Body of pancreas (tissue), 4 donors: ENCODE results near the gene OR10T2. TPM values are rescaled to one million over a fixed set of nuclear protein-coding genes. Genes with fewer than 3 reads are reported as not detected.

Source experiments
- ATAC-seq: fragments of 150-250 bp; one replicate; pipeline ENCODE4 v1.9.1; 2016
- DNase-seq, 4 donors: peaks; one replicate each; pipeline ENCODE4 v3.0.0-alpha.2; 2019
- H3K27ac ChIP-seq, 4 donors: fragments of 200-600 bp; sonication (generic); 1 replicate in 3 of 4; 2 replicates in 1 of 4; pipeline versions ENCODE4 v1.5.1 to v1.6.1; 2016 to 2019; ENCODE audit warnings: mild to moderate bottlenecking in 1 of 4, mixed read lengths in 1 of 4, moderate library complexity in 1 of 4
- H3K27me3 ChIP-seq, 2 donors: fragments of 200-600 bp; sonication (generic); one replicate each; pipeline ENCODE4 v1.6.0; 2016; ENCODE audit warnings: mild to moderate bottlenecking in 1 of 2
- H3K36me3 ChIP-seq, 2 donors: fragments of 200-600 bp; sonication (generic); replicated peaks in 1 of 2; 2 replicates each; pipeline ENCODE4 v1.5.1; 2016; ENCODE audit warnings: low read depth in 2 of 2; ENCODE audit not compliant: insufficient read depth in 1 of 2
- H3K4me1 ChIP-seq: fragments of 200-600 bp; sonication (generic); one replicate; pipeline ENCODE4 v1.6.0; 2016
- H3K4me3 ChIP-seq, 2 donors: fragments of 200-600 bp; sonication (generic); 1 replicate in 1 of 2; 2 replicates in 1 of 2; pipeline ENCODE4 v1.5.1; 2016 to 2019
- H3K9me3 ChIP-seq, 3 donors: fragments of 200-600 bp; sonication (generic); 1 replicate in 2 of 3; 2 replicates in 1 of 3; pipeline ENCODE4 v1.5.1; 2016
- CTCF ChIP-seq, 7 experiments: fragments of 450-650 bp in 4 of 7; fragments of 200-600 bp in 3 of 7; sonication (generic) in 3 of 7; IDR thresholded peaks; one replicate each; pipeline ENCODE4 v1.5.1; 2016 to 2019; ENCODE audit warnings: antibody characterized with exemption in 7 of 7
- POLR2A ChIP-seq, 3 donors: fragments of 450-650 bp; IDR thresholded peaks; one replicate each; pipeline ENCODE4 v1.6.1; 2016; ENCODE audit warnings: antibody characterized with exemption in 3 of 3, mild to moderate bottlenecking in 2 of 3
- WGBS, 2 donors: methylation state at CpG; one replicate each; pipeline ENCODE4 v1.1.5; 2017; 5-methylcytosine and 5-hydroxymethylcytosine counted together
- intact Hi-C: fragments of 100-400 bp; cut with DNase I; formaldehyde crosslinking; loops from one replicate; pipeline ENCODE4 v1.15.1; 2023
- total RNA-seq, 2 donors: library from RNA; depleted of rRNA; stranded (reverse); fragments of >200 nt; gene quantifications; one replicate each; pipeline ENCODE4 v1.1.0, GENCODE V29; 2016

OR10T2 gene
- total RNA-seq, 2 donors from 2014 or later, result not detected

- WGBS, 2 donors, result 3 to 24% methylated on average over 1 of the region's 1 CpG
- Histone ChIP-seq H3K36me3 (no peaks in the 10 kb centered on the region), H3K27ac (no peak overlapping the region), H3K9me3 (no peaks in the 10 kb centered on the region), H3K4me3 (no peak overlapping the region), H3K27me3 (no peaks in the 10 kb centered on the region), H3K4me1 (no peaks in the 10 kb centered on the region)
- no peak for TF ChIP-seq POLR2A (IDR thresholded peaks at IDR 0.05)
- TF ChIP-seq CTCF (IDR thresholded peaks at IDR 0.05), result no peak
- DNase-seq (no peak), ATAC-seq (no peak)
- intact Hi-C loops, result no loop called here
These were observed 36.8 kb downstream of the OR10T2 start for GRCh38 chr1:158362482-158362881.

GRCh38 chr1:158357441-158357840, 41.8 kb downstream of the OR10T2 start:
- ATAC-seq (no peak), DNase-seq (no peak)
- no peaks in the 10 kb centered on the region for H3K4me1 ChIP-seq
- no peak for TF ChIP-seq CTCF (IDR thresholded peaks at IDR 0.05)
- TF ChIP-seq POLR2A (IDR thresholded peaks at IDR 0.05), result no peak
- intact Hi-C loops, result no loop called here
- H3K36me3 ChIP-seq, result no peaks in the 10 kb centered on the region
- no peaks in the 10 kb centered on the region for H3K27me3 ChIP-seq
- H3K9me3 ChIP-seq, result no peaks in the 10 kb centered on the region
- no peak overlapping the region for H3K27ac ChIP-seq
- WGBS, 2 donors, result 59 to 66% methylated on average over 1 of the region's 1 CpG
- no peak overlapping the region for H3K4me3 ChIP-seq

GRCh38 chr1:158356616-158357015, 42.6 kb downstream of the OR10T2 start:
- Histone ChIP-seq H3K36me3 (no peaks in the 10 kb centered on the region), H3K9me3 (no peaks in the 10 kb centered on the region), H3K27ac (no peak overlapping the region), H3K4me1 (no peaks in the 10 kb centered on the region), H3K4me3 (no peak overlapping the region), H3K27me3 (no peaks in the 10 kb centered on the region)
- intact Hi-C loops, result no loop called here
- 36 to 56% methylated on average over 3 of the region's 3 CpGs for WGBS, 2 donors
- TF ChIP-seq CTCF (IDR thresholded peaks at IDR 0.05) (no peak), POLR2A (IDR thresholded peaks at IDR 0.05) (no peak)
- no peak for DNase-seq
- no peak for ATAC-seq

- no peak overlapping the region for H3K27ac ChIP-seq
- TF ChIP-seq POLR2A (IDR thresholded peaks at IDR 0.05) (no peak), CTCF (IDR thresholded peaks at IDR 0.05) (no peak)
- no peaks in the 10 kb centered on the region for H3K4me1 ChIP-seq
- DNase-seq (no peak), ATAC-seq (no peak)
- H3K27me3 ChIP-seq, result no peaks in the 10 kb centered on the region
- H3K36me3 ChIP-seq, result no peaks in the 10 kb centered on the region
- H3K4me3 ChIP-seq, result no peak overlapping the region
- WGBS, 2 donors, result 55 to 75% methylated on average over 10 of the region's 10 CpGs
- intact Hi-C loops, result no loop called here
- no peaks in the 10 kb centered on the region for H3K9me3 ChIP-seq
These were observed 43.4 kb downstream of the OR10T2 start for GRCh38 chr1:158355773-158356285.

- 35 to 42% methylated on average over 2 of the region's 2 CpGs for WGBS, 2 donors
- no peak for TF ChIP-seq CTCF (IDR thresholded peaks at IDR 0.05)
- TF ChIP-seq POLR2A (IDR thresholded peaks at IDR 0.05), result no peak
- Histone ChIP-seq H3K27ac (no peak overlapping the region), H3K27me3 (no peaks in the 10 kb centered on the region), H3K9me3 (no peaks in the 10 kb centered on the region), H3K4me3 (no peak overlapping the region), H3K4me1 (no peaks in the 10 kb centered on the region), H3K36me3 (no peaks in the 10 kb centered on the region)
- ATAC-seq (no peak), DNase-seq (peak in 1 of 4 donors; percentile 12)
- intact Hi-C loops, result no loop called here
These were observed 45.0 kb downstream of the OR10T2 start for GRCh38 chr1:158354255-158354654.
